ENCODE results near the gene GOT2.
"Not testable (repeated sequence)": the region's sequence is repeated elsewhere in the genome, so short reads cannot be mapped to it uniquely, and the experiment has no call there.

The GOT2 gene

DNA sequence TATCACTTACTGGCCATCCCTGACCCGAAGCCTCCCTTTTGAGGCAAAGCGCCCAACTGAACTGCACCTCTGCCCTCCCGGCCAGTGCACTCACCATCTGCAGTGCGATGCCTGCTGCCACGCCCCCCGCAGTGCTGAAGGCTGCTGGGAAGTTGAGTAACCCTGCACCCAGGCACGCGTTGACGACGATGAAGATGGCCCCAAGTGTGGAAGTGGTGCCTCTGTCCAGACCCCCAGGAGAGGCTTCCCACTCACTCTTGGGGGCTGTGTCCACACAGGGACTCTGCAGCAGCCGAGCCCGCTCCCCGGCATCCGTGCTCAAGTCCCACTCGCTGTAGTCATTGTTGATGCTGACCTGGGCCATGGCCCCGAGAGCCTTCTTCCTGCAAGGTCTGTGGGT is 54.4 kb downstream of the GOT2 start:
- no peak overlapping the region for H3K4me3 ChIP-seq (ENCODE audit: low read length in 2 of 2)
- no peaks in the 10 kb centered on the region for H3K9me3 ChIP-seq (ENCODE audit: control insufficient read depth in 2 of 2, low read length in 2 of 2)
- peaks cover 20 to 28% of the 10 kb centered on the region in 2 donors for H3K36me3 ChIP-seq (ENCODE audit: control insufficient read depth in 2 of 2, insufficient read depth in 2 of 2, low read length in 2 of 2)
- H3K27me3 ChIP-seq (ENCODE audit: control insufficient read depth in 1 of 2, insufficient read depth in 2 of 2, low read length in 2 of 2), result no peaks in the 10 kb centered on the region
- no peak overlapping the region for H3K9ac ChIP-seq (ENCODE audit: low read length in 2 of 2)
- no peak overlapping the region for H3K27ac ChIP-seq (ENCODE audit: low read length)
- H3K4me1 ChIP-seq (ENCODE audit: control insufficient read depth, insufficient read depth, low read length), result peaks cover 20% of the 10 kb centered on the region

- Histone ChIP-seq H3K9me3 (ENCODE audit: control insufficient read depth in 2 of 2, low read length in 2 of 2) (no peaks in the 10 kb centered on the region), H3K4me1 (ENCODE audit: control insufficient read depth, insufficient read depth, low read length) (peaks cover 12% of the 10 kb centered on the region), H3K4me3 (ENCODE audit: low read length in 2 of 2) (no peak overlapping the region), H3K9ac (ENCODE audit: low read length in 2 of 2) (no peak overlapping the region), H3K27me3 (ENCODE audit: control insufficient read depth in 1 of 2, insufficient read depth in 2 of 2, low read length in 2 of 2) (no peaks in the 10 kb centered on the region), H3K36me3 (ENCODE audit: control insufficient read depth in 2 of 2, insufficient read depth in 2 of 2, low read length in 2 of 2) (peaks cover 20 to 30% of the 10 kb centered on the region in 2 donors), H3K27ac (ENCODE audit: low read length) (no peak overlapping the region)
Observed at GRCh38 chr16:58678716-58679115, 55.4 kb downstream of the GOT2 start.

DNA sequence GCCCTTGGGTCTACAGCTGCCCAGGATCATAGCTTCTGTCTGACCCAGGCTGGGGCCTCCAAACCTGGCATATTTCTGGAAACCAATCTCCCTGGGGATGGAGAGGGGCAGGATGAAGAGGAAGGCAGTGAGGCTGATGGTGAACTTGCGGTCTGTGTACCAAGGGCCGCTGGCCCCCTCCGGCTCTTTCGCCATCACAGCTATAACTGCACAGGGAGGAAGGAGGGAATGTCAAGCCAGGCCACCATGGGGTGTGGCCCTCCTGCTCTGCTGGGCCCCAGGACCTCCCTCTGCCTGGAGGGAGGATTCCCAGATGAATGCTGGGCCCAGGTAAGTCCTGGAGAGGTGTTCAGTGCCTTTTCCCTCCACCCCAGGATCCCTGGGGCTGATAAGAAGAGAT is 55.8 kb downstream of the GOT2 start:
- H3K4me1 ChIP-seq (ENCODE audit: control insufficient read depth, insufficient read depth, low read length), result peaks cover 7% of the 10 kb centered on the region
- no peak overlapping the region for H3K4me3 ChIP-seq (ENCODE audit: low read length in 2 of 2)
- H3K27ac ChIP-seq (ENCODE audit: low read length), result no peak overlapping the region
- H3K36me3 ChIP-seq (ENCODE audit: control insufficient read depth in 2 of 2, insufficient read depth in 2 of 2, low read length in 2 of 2), result peaks cover 20 to 30% of the 10 kb centered on the region in 2 donors
- no peak overlapping the region for H3K9ac ChIP-seq (ENCODE audit: low read length in 2 of 2)
- no peaks in the 10 kb centered on the region for H3K27me3 ChIP-seq (ENCODE audit: control insufficient read depth in 1 of 2, insufficient read depth in 2 of 2, low read length in 2 of 2)
- H3K9me3 ChIP-seq (ENCODE audit: control insufficient read depth in 2 of 2, low read length in 2 of 2), result no peaks in the 10 kb centered on the region

DNA sequence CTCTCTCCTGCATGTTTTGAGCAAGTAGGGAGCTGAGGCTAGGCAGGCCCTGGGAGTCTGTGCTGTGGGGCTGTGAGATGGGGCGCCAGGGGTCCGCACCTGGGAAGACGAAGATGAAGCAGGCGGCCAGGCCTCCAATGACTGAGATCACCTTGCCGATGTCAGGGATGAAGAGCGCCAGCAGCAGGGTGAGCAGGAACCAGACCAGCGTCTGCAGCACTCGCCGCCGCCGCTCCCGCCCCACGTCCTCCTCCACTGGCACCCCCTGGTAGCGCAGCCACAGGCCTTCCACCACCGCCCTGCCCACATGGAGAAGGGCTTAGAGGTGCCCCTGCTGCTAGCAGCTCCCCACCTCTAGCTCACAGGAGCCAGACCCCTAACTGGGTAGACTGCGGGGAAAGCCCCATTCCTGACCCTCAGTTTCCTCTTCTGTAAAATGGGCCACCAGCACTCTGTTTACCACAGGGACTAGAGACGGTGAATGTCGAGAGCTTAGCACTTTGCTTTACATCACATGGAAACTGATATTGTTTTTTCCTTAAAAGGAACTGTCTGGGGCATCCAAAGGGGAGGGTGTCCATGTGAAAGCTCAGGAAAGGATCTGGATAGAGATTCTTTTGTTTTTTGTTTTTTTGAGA is 63.1 kb downstream of the GOT2 start:
- H3K4me1 ChIP-seq (ENCODE audit: control insufficient read depth, insufficient read depth, low read length), result no peaks in the 10 kb centered on the region
- H3K9me3 ChIP-seq (ENCODE audit: control insufficient read depth in 2 of 2, low read length in 2 of 2), result no peaks in the 10 kb centered on the region
- no peak overlapping the region for H3K9ac ChIP-seq (ENCODE audit: low read length in 2 of 2)
- no peaks in the 10 kb centered on the region for H3K27me3 ChIP-seq (ENCODE audit: control insufficient read depth in 1 of 2, insufficient read depth in 2 of 2, low read length in 2 of 2)
- no peak overlapping the region for H3K27ac ChIP-seq (ENCODE audit: low read length)
- H3K4me3 ChIP-seq (ENCODE audit: low read length in 2 of 2), result no peak overlapping the region
- peaks cover 17 to 25% of the 10 kb centered on the region in 2 donors for H3K36me3 ChIP-seq (ENCODE audit: control insufficient read depth in 2 of 2, insufficient read depth in 2 of 2, low read length in 2 of 2)

- H3K4me1 ChIP-seq (ENCODE audit: control insufficient read depth, insufficient read depth, low read length), result no peaks in the 10 kb centered on the region
- no peak overlapping the region for H3K4me3 ChIP-seq (ENCODE audit: low read length in 2 of 2)
- H3K9ac ChIP-seq (ENCODE audit: low read length in 2 of 2), result no peak overlapping the region
- H3K27me3 ChIP-seq (ENCODE audit: control insufficient read depth in 1 of 2, insufficient read depth in 2 of 2, low read length in 2 of 2), result no peaks in the 10 kb centered on the region
- H3K36me3 ChIP-seq (ENCODE audit: control insufficient read depth in 2 of 2, insufficient read depth in 2 of 2, low read length in 2 of 2), result peaks cover 12 to 20% of the 10 kb centered on the region in 2 donors
- no peak overlapping the region for H3K27ac ChIP-seq (ENCODE audit: low read length)
- H3K9me3 ChIP-seq (ENCODE audit: control insufficient read depth in 2 of 2, low read length in 2 of 2), result no peaks in the 10 kb centered on the region
Observed at GRCh38 chr16:58670177-58670576, 63.9 kb downstream of the GOT2 start.

DNA sequence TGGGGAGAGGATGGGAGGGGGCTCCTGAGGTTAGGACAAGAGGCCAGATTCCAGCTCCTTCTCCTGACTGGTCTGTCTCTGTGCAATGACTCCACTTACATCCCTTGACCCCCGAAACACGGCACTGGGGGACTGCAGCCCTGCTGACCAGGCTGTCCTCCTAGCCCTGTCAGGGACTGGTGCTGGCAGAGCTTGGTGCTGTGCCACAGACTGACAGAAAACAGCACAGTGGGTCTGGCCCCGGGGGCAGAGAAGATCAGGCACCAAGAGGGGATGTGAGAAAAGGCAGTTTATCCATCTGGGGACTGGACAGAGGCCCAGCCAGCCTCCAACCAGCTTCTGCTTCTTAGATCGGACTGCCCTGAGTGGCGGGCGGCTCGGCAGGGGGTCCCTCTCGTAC is 68.9 kb downstream of the GOT2 start:
- Histone ChIP-seq H3K4me3 (ENCODE audit: low read length in 2 of 2) (no peak overlapping the region), H3K36me3 (ENCODE audit: control insufficient read depth in 2 of 2, insufficient read depth in 2 of 2, low read length in 2 of 2) (peaks cover 9 to 11% of the 10 kb centered on the region in 2 donors), H3K4me1 (ENCODE audit: control insufficient read depth, insufficient read depth, low read length) (no peaks in the 10 kb centered on the region), H3K9ac (ENCODE audit: low read length in 2 of 2) (no peak overlapping the region), H3K9me3 (ENCODE audit: control insufficient read depth in 2 of 2, low read length in 2 of 2) (no peaks in the 10 kb centered on the region), H3K27me3 (ENCODE audit: control insufficient read depth in 1 of 2, insufficient read depth in 2 of 2, low read length in 2 of 2) (no peaks in the 10 kb centered on the region), H3K27ac (ENCODE audit: low read length) (no peak overlapping the region)

GRCh38 chr16:58661199-58661830 is 72.8 kb downstream of the GOT2 start:
- Histone ChIP-seq H3K9me3 (ENCODE audit: control insufficient read depth in 2 of 2, low read length in 2 of 2) (no peaks in the 10 kb centered on the region), H3K9ac (ENCODE audit: low read length in 2 of 2) (no peak overlapping the region), H3K4me1 (ENCODE audit: control insufficient read depth, insufficient read depth, low read length) (no peaks in the 10 kb centered on the region), H3K4me3 (ENCODE audit: low read length in 2 of 2) (no peak overlapping the region), H3K27ac (ENCODE audit: low read length) (no peak overlapping the region), H3K27me3 (ENCODE audit: control insufficient read depth in 1 of 2, insufficient read depth in 2 of 2, low read length in 2 of 2) (no peaks in the 10 kb centered on the region), H3K36me3 (ENCODE audit: control insufficient read depth in 2 of 2, insufficient read depth in 2 of 2, low read length in 2 of 2) (no peaks in the 10 kb centered on the region)

DNA sequence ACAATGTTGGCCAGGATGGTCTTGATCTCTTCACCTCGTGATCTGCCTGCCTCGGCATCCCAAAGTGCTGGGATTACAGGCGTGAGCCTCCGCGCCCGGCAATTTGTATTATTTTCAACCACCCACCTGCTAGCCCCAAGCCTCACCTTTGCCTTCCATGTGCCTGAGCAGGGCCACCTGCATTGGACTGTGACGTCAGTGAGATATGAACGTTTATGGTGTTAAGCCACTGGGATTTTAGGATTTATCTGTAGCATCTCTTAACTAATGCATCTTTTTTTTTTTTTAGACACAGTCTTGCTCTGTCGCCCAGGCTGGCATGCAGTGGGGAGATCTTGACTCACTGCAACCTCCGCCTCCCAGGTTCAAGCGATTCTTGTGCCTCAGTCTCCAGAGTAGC is 74.2 kb downstream of the GOT2 start:
- H3K4me1 ChIP-seq (ENCODE audit: control insufficient read depth, insufficient read depth, low read length); H3K27me3 ChIP-seq (ENCODE audit: control insufficient read depth in 1 of 2, insufficient read depth in 2 of 2, low read length in 2 of 2); H3K9me3 ChIP-seq (ENCODE audit: control insufficient read depth in 2 of 2, low read length in 2 of 2); H3K36me3 ChIP-seq (ENCODE audit: control insufficient read depth in 2 of 2, insufficient read depth in 2 of 2, low read length in 2 of 2); H3K27ac ChIP-seq (ENCODE audit: low read length); H3K4me3 ChIP-seq (ENCODE audit: low read length in 2 of 2); H3K9ac ChIP-seq (ENCODE audit: low read length in 2 of 2): not testable (repeated sequence)

DNA sequence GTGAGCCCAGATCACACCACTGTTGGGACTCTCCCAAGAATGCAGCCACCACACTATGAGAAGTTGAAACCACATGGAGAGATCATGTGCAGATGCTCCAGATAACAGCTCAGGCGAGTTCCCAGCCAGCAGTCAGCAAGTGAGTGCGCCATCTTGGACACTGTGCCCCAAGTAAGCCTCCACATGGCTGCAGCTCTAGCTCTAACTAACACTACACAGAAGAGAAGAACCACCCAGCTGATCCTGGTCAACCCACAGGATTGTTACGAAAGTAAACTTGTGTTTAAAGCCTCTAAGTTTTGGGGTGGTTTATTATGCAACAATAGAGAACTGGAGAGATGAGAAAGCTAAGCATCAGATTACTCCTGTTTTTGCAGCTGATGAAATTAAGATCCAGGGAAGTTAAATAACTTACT is 75.3 kb downstream of the GOT2 start:
- H3K9me3 ChIP-seq (ENCODE audit: control insufficient read depth in 2 of 2, low read length in 2 of 2), result no peaks in the 10 kb centered on the region
- H3K4me3 ChIP-seq (ENCODE audit: low read length in 2 of 2), result no peak overlapping the region
- no peak overlapping the region for H3K9ac ChIP-seq (ENCODE audit: low read length in 2 of 2)
- H3K27ac ChIP-seq (ENCODE audit: low read length), result no peak overlapping the region
- H3K36me3 ChIP-seq (ENCODE audit: control insufficient read depth in 2 of 2, insufficient read depth in 2 of 2, low read length in 2 of 2), result no peaks in the 10 kb centered on the region
- no peaks in the 10 kb centered on the region for H3K27me3 ChIP-seq (ENCODE audit: control insufficient read depth in 1 of 2, insufficient read depth in 2 of 2, low read length in 2 of 2)
- no peaks in the 10 kb centered on the region for H3K4me1 ChIP-seq (ENCODE audit: control insufficient read depth, insufficient read depth, low read length)
